OCI-LY7 (cell line): ENCODE data around the gene MS4A14. TPM values are rescaled to one million over a fixed set of nuclear protein-coding genes. Genes with fewer than 3 reads are reported as not detected.
A peak's percentile ranks its signal among the peaks of the same experiment; 100 is the strongest.

Source experiments
- BruUV-seq: library from RNA; stranded (reverse); fragments of 400-500 nt; replicated peaks from 2 replicates; lab custom pipeline; 2021; lab: Mats Ljungman, UMichigan
- CTCF ChIA-PET: fragments of 300-600 bp; sonication (Branson Sonifier 250); formaldehyde crosslinking; loops from one replicate; lab custom pipeline; 2022; ENCODE audit warnings: antibody characterized with exemption; ENCODE audit not compliant: unreplicated experiment; lab: Charles Lee
- POLR2A ChIA-PET: fragments of 300-600 bp; sonication (Branson Sonifier 250); formaldehyde crosslinking; loops from one replicate; lab custom pipeline; 2022; ENCODE audit warnings: antibody characterized with exemption; lab: Charles Lee
- DNase-seq: peaks from one replicate; pipeline ENCODE4 v3.0.0-alpha.2; 2015; ENCODE audit warnings: low spot score
- H2AFZ ChIP-seq: fragments of 200-600 bp; sonication (generic), shearing (Covaris generic); 2 replicates; pipeline ENCODE4 v1.6.1; 2014; ENCODE audit warnings: mild to moderate bottlenecking, antibody characterized with exemption, low read length, moderate library complexity
- H3K27ac ChIP-seq: fragments of 200-600 bp; sonication (generic); 2 replicates; pipeline ENCODE4 v1.5.1; 2014; ENCODE audit warnings: mixed run types, low read depth, mild to moderate bottlenecking, moderate library complexity, low read length, inconsistent platforms; ENCODE audit not compliant: poor library complexity, severe bottlenecking
- H3K36me3 ChIP-seq: fragments of 200-600 bp; sonication (generic); 2 replicates; pipeline ENCODE4 v1.6.1; 2014; ENCODE audit warnings: mild to moderate bottlenecking, antibody characterized with exemption, low read length, moderate library complexity, mixed read lengths; ENCODE audit not compliant: insufficient read depth
- H3K4me1 ChIP-seq: fragments of 200-600 bp; sonication (generic); 2 replicates; pipeline ENCODE4 v1.5.1; 2014; ENCODE audit warnings: mild to moderate bottlenecking, low read length; ENCODE audit not compliant: insufficient read depth, poor library complexity, severe bottlenecking
- H3K4me2 ChIP-seq: fragments of 200-600 bp; sonication (generic); 2 replicates; pipeline ENCODE4 v1.6.1; 2014; ENCODE audit warnings: mild to moderate bottlenecking, low read length
- H3K4me3 ChIP-seq: fragments of 200-600 bp; sonication (generic); 2 replicates; pipeline ENCODE4 v1.5.1; 2014; ENCODE audit warnings: mild to moderate bottlenecking, low read depth, low read length; ENCODE audit not compliant: poor library complexity, severe bottlenecking
- H3K79me2 ChIP-seq: fragments of 200-600 bp; sonication (generic); 2 replicates; pipeline ENCODE4 v1.6.1; 2016; ENCODE audit warnings: low read depth, mild to moderate bottlenecking, low read length, moderate library complexity, mixed read lengths; ENCODE audit not compliant: insufficient read depth
- H3K9me2 ChIP-seq: fragments of 200-600 bp; sonication (generic); 2 replicates; pipeline ENCODE4 v1.6.1; 2016; ENCODE audit warnings: mild to moderate bottlenecking, low read length, mixed read lengths; ENCODE audit not compliant: insufficient read depth
- H3K9me3 ChIP-seq: fragments of 200-600 bp; sonication (generic); 2 replicates; pipeline ENCODE4 v1.6.1; 2014; ENCODE audit warnings: mild to moderate bottlenecking, mixed run types, low read length, mixed read lengths
- H4K20me1 ChIP-seq: fragments of 200-600 bp; sonication (generic); 2 replicates; pipeline ENCODE4 v1.6.1; 2014; ENCODE audit warnings: mild to moderate bottlenecking, antibody characterized with exemption, low read length, moderate library complexity, mixed read lengths; ENCODE audit not compliant: insufficient read depth
- EZH2phosphoT487 ChIP-seq: fragments of 200-600 bp; sonication (generic); IDR thresholded peaks from 2 replicates; pipeline ENCODE4 v1.6.1; 2018; ENCODE audit warnings: low read depth, borderline replicate concordance, mild to moderate bottlenecking, mixed run types, antibody characterized with exemption, low read length, moderate library complexity, mixed read lengths
- intact Hi-C: fragments of 100-400 bp; cut with micrococcal nuclease; formaldehyde crosslinking; loops from one replicate; pipeline ENCODE4 v1.10.0; 2022; ENCODE audit not compliant: unreplicated experiment
- total RNA-seq, 2 experiments: library from RNA; depleted of rRNA in 1 of 2; stranded (reverse); fragments of >200 nt in 1 of 2; shearing (Covaris generic) in 1 of 2; gene quantifications; 2 replicates each; pipeline ENCODE4 v1.2.3, GENCODE V29; 2014 to 2022
- TF ChIP-seq, protein P1 (sequence below): fragments of 200-600 bp; sonication (generic); conservative IDR thresholded peaks from 2 replicates; pipeline ENCODE4 v1.5.1; 2014; ENCODE audit warnings: mild to moderate bottlenecking, antibody characterized with exemption, low read length, moderate library complexity, mixed read lengths

The MS4A14 gene
- total RNA-seq, 2 experiments from 2014 or later: not detected

DNA sequence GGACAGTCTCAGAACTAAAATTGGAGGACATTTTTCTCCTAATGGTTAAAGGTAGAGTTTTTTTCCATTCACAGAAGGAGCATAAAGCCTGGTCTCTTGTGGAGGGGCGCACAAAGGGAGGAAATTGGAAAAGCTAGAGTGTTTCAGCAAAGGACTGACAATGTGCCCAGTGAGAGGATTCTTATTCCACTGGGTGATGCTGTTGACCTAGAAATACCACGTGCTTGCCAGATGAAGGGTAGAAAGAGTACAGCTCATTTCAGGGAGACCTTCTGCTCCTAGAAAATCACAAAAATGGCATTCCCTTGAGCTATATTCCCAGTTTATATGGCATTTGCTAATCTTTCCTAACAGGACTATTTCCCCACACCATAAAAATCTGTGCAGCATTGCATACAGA lies 48.1 kb upstream of the MS4A14 start:
- H3K79me2 ChIP-seq: no peaks in the 10 kb centered on the region
- peak; percentile 44 for DNase-seq
- intact Hi-C loops: loop anchor here (10.0 kb wide), 1 partner anchor 407 kb away; the partner anchor contains the start of gene MS4A15

DNA sequence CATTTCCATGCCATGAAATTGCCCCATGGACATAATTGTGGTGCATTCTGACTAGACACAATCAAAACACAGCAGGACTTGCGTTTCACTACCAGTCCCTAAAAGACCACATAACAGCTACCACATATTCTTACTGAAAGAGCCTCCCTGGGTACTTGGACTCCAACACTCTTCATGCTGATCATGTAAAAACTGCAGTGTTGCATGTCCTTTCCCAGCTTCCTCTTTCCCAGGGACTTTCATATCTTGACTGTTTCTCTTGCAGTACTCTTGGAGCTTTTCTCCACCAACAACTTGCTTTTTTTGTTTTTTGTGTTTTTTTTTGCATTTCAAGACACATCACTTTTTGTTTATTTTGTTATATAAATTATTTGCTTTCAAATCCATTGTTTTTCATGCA lies 46.3 kb upstream of the MS4A14 start:
- intact Hi-C loops: loop anchor here (10.0 kb wide), 1 partner anchor 405 kb away; the partner anchor contains the start of gene MS4A15
- Histone ChIP-seq H3K36me3 (no peaks in the 10 kb centered on the region), H3K9me3 (0 out of 2 replicates have a peak, but pooled peaks cover 12% of the 10 kb centered on the region), H3K9me2 (no peaks in the 10 kb centered on the region), H3K4me2 (no peak overlapping the region), H3K4me3 (no peak overlapping the region), H3K79me2 (no peaks in the 10 kb centered on the region), H4K20me1 (no peaks in the 10 kb centered on the region), H3K27ac (no peak overlapping the region), H2AFZ (no peak overlapping the region), H3K4me1 (peaks cover 8% of the 10 kb centered on the region)
- ChIA-PET POLR2A (interaction anchor here (0.9 kb wide), 1 partner anchor 133 kb away, joined by 3 read pairs; no protein-coding TSS in a partner anchor), CTCF (no interaction called here)
- no peak for DNase-seq
- BruUV-seq: no TSS peak
- TF ChIP-seq, protein P1, sequence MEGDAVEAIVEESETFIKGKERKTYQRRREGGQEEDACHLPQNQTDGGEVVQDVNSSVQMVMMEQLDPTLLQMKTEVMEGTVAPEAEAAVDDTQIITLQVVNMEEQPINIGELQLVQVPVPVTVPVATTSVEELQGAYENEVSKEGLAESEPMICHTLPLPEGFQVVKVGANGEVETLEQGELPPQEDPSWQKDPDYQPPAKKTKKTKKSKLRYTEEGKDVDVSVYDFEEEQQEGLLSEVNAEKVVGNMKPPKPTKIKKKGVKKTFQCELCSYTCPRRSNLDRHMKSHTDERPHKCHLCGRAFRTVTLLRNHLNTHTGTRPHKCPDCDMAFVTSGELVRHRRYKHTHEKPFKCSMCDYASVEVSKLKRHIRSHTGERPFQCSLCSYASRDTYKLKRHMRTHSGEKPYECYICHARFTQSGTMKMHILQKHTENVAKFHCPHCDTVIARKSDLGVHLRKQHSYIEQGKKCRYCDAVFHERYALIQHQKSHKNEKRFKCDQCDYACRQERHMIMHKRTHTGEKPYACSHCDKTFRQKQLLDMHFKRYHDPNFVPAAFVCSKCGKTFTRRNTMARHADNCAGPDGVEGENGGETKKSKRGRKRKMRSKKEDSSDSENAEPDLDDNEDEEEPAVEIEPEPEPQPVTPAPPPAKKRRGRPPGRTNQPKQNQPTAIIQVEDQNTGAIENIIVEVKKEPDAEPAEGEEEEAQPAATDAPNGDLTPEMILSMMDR: no peak

More for the DNA sequence above, 48.1 kb upstream of the MS4A14 start:
- BruUV-seq: no TSS peak
- Histone ChIP-seq H4K20me1 (no peaks in the 10 kb centered on the region), H3K36me3 (no peaks in the 10 kb centered on the region), H3K9me3 (no peaks in the 10 kb centered on the region), H3K4me2 (no peak overlapping the region), H3K27ac (no peak overlapping the region), H3K4me3 (no peak overlapping the region), H2AFZ (no peak overlapping the region), H3K4me1 (peaks cover 8% of the 10 kb centered on the region), H3K9me2 (no peaks in the 10 kb centered on the region)
- ChIA-PET CTCF (interaction anchor here (1.3 kb wide), 1 partner anchor 15 kb away, joined by 4 read pairs; no protein-coding TSS in a partner anchor), POLR2A (interaction anchor here (0.7 kb wide), 1 partner anchor 1034 kb away, joined by 3 read pairs; no protein-coding TSS in a partner anchor)
- no peak for TF ChIP-seq EZH2phosphoT487
- TF ChIP-seq, protein P1: peak; percentile 78

DNA sequence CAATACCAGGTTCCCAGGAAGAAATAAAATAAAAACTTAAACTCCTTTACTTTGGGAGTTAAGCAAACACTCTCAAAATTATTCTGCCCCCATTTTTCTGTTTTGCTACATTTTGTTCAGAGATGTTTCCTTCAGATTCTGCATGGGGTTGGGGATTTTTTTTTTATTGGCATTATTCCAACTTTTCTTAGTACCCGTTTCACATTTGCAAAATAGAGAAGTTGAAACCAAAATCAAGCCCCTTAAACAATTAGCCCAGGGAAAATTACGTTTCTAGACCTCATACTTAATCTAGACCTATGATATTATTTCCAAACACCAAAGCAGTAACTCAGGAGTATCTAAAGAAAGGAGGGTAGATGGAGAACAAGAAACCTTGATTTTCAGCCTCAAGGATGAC lies 38.5 kb upstream of the MS4A14 start:
- TF ChIP-seq, protein P1: no peak
- no peak for TF ChIP-seq EZH2phosphoT487
- H3K79me2 ChIP-seq: no peaks in the 10 kb centered on the region
- POLR2A ChIA-PET: no interaction called here
- intact Hi-C loops: no loop called here
- DNase-seq: no peak
- H3K9me2 ChIP-seq: no peaks in the 10 kb centered on the region
- H3K9me3 ChIP-seq: peaks cover 45% of the 10 kb centered on the region
- H4K20me1 ChIP-seq: no peaks in the 10 kb centered on the region
- peaks cover 5% of the 10 kb centered on the region; the same call in 1 of the 2 replicates for H3K36me3 ChIP-seq
- no TSS peak for BruUV-seq
- H2AFZ ChIP-seq: no peak overlapping the region
- no peak overlapping the region for H3K27ac ChIP-seq
- H3K4me2 ChIP-seq: no peak overlapping the region
- no peak overlapping the region for H3K4me3 ChIP-seq
- CTCF ChIA-PET: no interaction called here
- peaks cover 6% of the 10 kb centered on the region for H3K4me1 ChIP-seq
